HCT116 (cell line): ENCODE measurements around the gene KPNA1. TPM values are rescaled to one million over a fixed set of nuclear protein-coding genes. Genes with fewer than 3 reads are reported as not detected.

Source experiments
- ATAC-seq: fragments of 200-7000 bp; cut with Tn5 transposase; 2 replicates; pipeline ENCODE4 v1.9.1; 2020; ENCODE audit warnings: mild to moderate bottlenecking, moderate library complexity
- BruUV-seq: library from RNA; stranded (reverse); fragments of 400-500 nt; replicated peaks from 2 replicates; lab custom pipeline; 2021; lab: Mats Ljungman, UMichigan
- CTCF ChIA-PET: fragments of 300-600 bp; sonication (Branson Sonifier 250); formaldehyde crosslinking; loops from one replicate; lab custom pipeline; 2021; ENCODE audit warnings: antibody characterized with exemption; lab: Charles Lee
- POLR2A ChIA-PET: fragments of 300-600, 350-600 bp; sonication (Branson Sonifier 250); formaldehyde crosslinking; loops from one replicate; lab custom pipeline; 2021; ENCODE audit warnings: antibody characterized with exemption; lab: Charles Lee
- RAD21 ChIA-PET, 2 experiments: fragments of 300-600 bp; sonication (Branson Sonifier 250); formaldehyde crosslinking; loops; one replicate each; lab custom pipeline; 2023; ENCODE audit warnings: low total read pairs in 2 of 2; ENCODE audit not compliant: uncharacterized antibody in 2 of 2, unreplicated experiment in 2 of 2, low non-redundant PET in 1 of 2; lab: Charles Lee
- DNase-seq: peaks from one replicate; pipeline ENCODE4 v3.0.0-alpha.2; 2010; ENCODE audit warnings: low read depth, low spot score
- H2AFZ ChIP-seq: fragments of 200-600 bp; shearing (Covaris generic), sonication (generic); 2 replicates; pipeline ENCODE4 v1.6.1; 2017; ENCODE audit warnings: low read depth, mixed run types, mixed read lengths, antibody characterized with exemption, low read length; ENCODE audit not compliant: poor library complexity, severe bottlenecking
- H3K27ac ChIP-seq: 2 replicates; pipeline ENCODE4 v1.5.1; 2012; ENCODE audit warnings: low read depth, low read length
- H3K27me3 ChIP-seq: fragments of 200-600 bp; sonication (generic); 2 replicates; pipeline ENCODE4 v1.6.1; 2016; ENCODE audit warnings: mixed run types, low read length, mixed read lengths; ENCODE audit not compliant: insufficient read depth
- H3K36me3 ChIP-seq, 2 experiments: fragments of 200-500 bp in 1 of 2; fragments of 200-600 bp in 1 of 2; sonication (Bioruptor generic) in 1 of 2; sonication (generic) in 1 of 2; 2 replicates each; pipeline versions ENCODE4 v1.5.1 to v1.6.1; 2014 to 2016; ENCODE audit warnings: low read length in 2 of 2, inconsistent platforms in 1 of 2, mixed read lengths in 1 of 2, mixed run types in 1 of 2; ENCODE audit not compliant: insufficient read depth in 2 of 2, control insufficient read depth in 1 of 2
- H3K4me1 ChIP-seq, 2 experiments: fragments of 200-600 bp in 1 of 2; sonication (generic) in 1 of 2; 2 replicates each; pipeline versions ENCODE4 v1.5.1 to v1.6.1; 2012 to 2017; ENCODE audit warnings: low read length in 2 of 2, inconsistent platforms in 1 of 2, mild to moderate bottlenecking in 1 of 2, mixed read lengths in 1 of 2, mixed run types in 1 of 2, moderate library complexity in 1 of 2; ENCODE audit not compliant: insufficient read depth in 2 of 2, control insufficient read depth in 1 of 2
- H3K4me2 ChIP-seq: fragments of 200-600 bp; sonication (generic); 2 replicates; pipeline ENCODE4 v1.6.1; 2017; ENCODE audit warnings: mixed run types, low read length, mixed read lengths
- H3K4me3 ChIP-seq, 2 experiments: fragments of 200-600 bp in 1 of 2; sonication (generic) in 1 of 2; replicated peaks in 1 of 2; 2 replicates each; pipeline ENCODE4 v1.5.1; 2011 to 2016; ENCODE audit warnings: low read length in 2 of 2, control low read depth in 1 of 2, low read depth in 1 of 2, mild to moderate bottlenecking in 1 of 2, mixed read lengths in 1 of 2, mixed run types in 1 of 2
- H3K79me2 ChIP-seq: fragments of 200-600 bp; sonication (generic); 2 replicates; pipeline ENCODE4 v1.6.1; 2017; ENCODE audit warnings: mild to moderate bottlenecking, mixed run types, low read length, moderate library complexity, mixed read lengths; ENCODE audit not compliant: insufficient read depth
- H3K9ac ChIP-seq: fragments of 200-600 bp; sonication (generic); 2 replicates; pipeline ENCODE4 v1.6.1; 2016; ENCODE audit warnings: low read length, mixed read lengths
- H3K9me2 ChIP-seq: fragments of 200-600 bp; sonication (generic), shearing (Covaris generic); 2 replicates; pipeline ENCODE4 v1.6.1; 2017; ENCODE audit warnings: mixed run types, mild to moderate bottlenecking, moderate library complexity; ENCODE audit not compliant: insufficient read depth
- H3K9me3 ChIP-seq, 2 experiments: fragments of 200-500 bp in 1 of 2; fragments of 200-600 bp in 1 of 2; sonication (Bioruptor generic) in 1 of 2; sonication (generic) in 1 of 2; 2 replicates each; pipeline ENCODE4 v1.6.1; 2014 to 2017; ENCODE audit warnings: low read length in 2 of 2, mixed read lengths in 2 of 2, inconsistent platforms in 1 of 2, low read depth in 1 of 2, mild to moderate bottlenecking in 1 of 2, mixed run types in 1 of 2, moderate library complexity in 1 of 2; ENCODE audit not compliant: control insufficient read depth in 1 of 2, insufficient read depth in 1 of 2
- H4K20me1 ChIP-seq: fragments of 200-600 bp; sonication (generic), shearing (Covaris generic); 2 replicates; pipeline ENCODE4 v1.6.1; 2017; ENCODE audit warnings: mixed run types, mild to moderate bottlenecking, moderate library complexity; ENCODE audit not compliant: insufficient read depth
- CTCF ChIP-seq, 3 experiments: fragments of 200-600 bp in 1 of 3; sonication (generic) in 1 of 3; IDR thresholded peaks in 2 of 3; conservative IDR thresholded peaks in 1 of 3; 2 replicates each; pipeline ENCODE4 v1.5.1; 2012 to 2017; ENCODE audit warnings: low read depth in 2 of 3, low read length in 2 of 3, antibody characterized with exemption in 1 of 3, borderline replicate concordance in 1 of 3, control low read depth in 1 of 3, mild to moderate bottlenecking in 1 of 3, mixed read lengths in 1 of 3, mixed run types in 1 of 3, moderate library complexity in 1 of 3; ENCODE audit not compliant: insufficient read depth in 1 of 3
- ELF1 ChIP-seq: IDR thresholded peaks from 2 replicates; pipeline ENCODE4 v1.6.1; 2012; ENCODE audit warnings: low read depth, borderline replicate concordance
- EZH2phosphoT487 ChIP-seq: fragments of 200-600 bp; IDR thresholded peaks from 2 replicates; pipeline ENCODE4 v1.6.1; 2018; ENCODE audit warnings: antibody characterized with exemption, borderline replicate concordance
- POLR2A ChIP-seq: IDR thresholded peaks from 2 replicates; pipeline ENCODE4 v1.7.0; 2011; ENCODE audit warnings: borderline replicate concordance; ENCODE audit not compliant: insufficient read depth, insufficient read length; ENCODE audit errors: extremely low read depth
- RAD21 ChIP-seq: IDR thresholded peaks from 2 replicates; pipeline ENCODE4 v1.6.1; 2012; ENCODE audit warnings: low read depth, mild to moderate bottlenecking
- REST ChIP-seq: IDR thresholded peaks from 2 replicates; pipeline ENCODE4 v1.6.1; 2012; ENCODE audit warnings: low read depth
- SIN3A ChIP-seq: IDR thresholded peaks from 2 replicates; pipeline ENCODE4 v1.6.1; 2012; ENCODE audit warnings: low read depth
- ZNF274 ChIP-seq: fragments of 200-500 bp; sonication (Bioruptor generic); IDR thresholded peaks from 2 replicates; pipeline ENCODE4 v1.6.1; 2014; ENCODE audit warnings: mild to moderate bottlenecking, low read depth, low read length, inconsistent platforms
- intact Hi-C: fragments of 100-400 bp; cut with micrococcal nuclease; formaldehyde crosslinking; loops from 2 replicates; pipeline ENCODE4 v1.10.0; 2022
- total RNA-seq: library from RNA; stranded (reverse); gene quantifications from one replicate; pipeline ENCODE4 v1.2.1, GENCODE V29; 2021; ENCODE audit not compliant: unreplicated experiment

The KPNA1 gene
- total RNA-seq, 1 experiment from 2014 or later, result 73.4 TPM

GRCh38 chr3:122560680-122561079, 45.9 kb upstream of the KPNA1 start:
- no peak overlapping the region for H2AFZ ChIP-seq
- H3K27me3 ChIP-seq, result no peaks in the 10 kb centered on the region
- ChIA-PET RAD21 (no interaction called here), CTCF (interaction anchor here (0.9 kb wide), 1 partner anchor 119 kb away, joined by 8 read pairs; no protein-coding TSS in a partner anchor), POLR2A (interaction anchor here (2.0 kb wide), 1 partner anchor 118 kb away, joined by 6 read pairs; no protein-coding TSS in a partner anchor)
- intact Hi-C loops, result loop anchor here (1.0 to 5.0 kb wide), 2 partner anchors 103 to 119 kb away; no protein-coding TSS in a partner anchor
- no peaks in the 10 kb centered on the region for H3K9me2 ChIP-seq
- 0 out of 2 replicates have a peak, but pooled peaks cover 4% of the 10 kb centered on the region for H3K79me2 ChIP-seq
- H3K9me3 ChIP-seq, result no peaks in the 10 kb centered on the region
- 0 out of 4 replicates have a peak, but pooled peaks cover 0 to under 1% of the 10 kb centered on the region in 2 experiments for H3K36me3 ChIP-seq
- BruUV-seq, result no TSS peak
- ATAC-seq (peak; percentile 43; the same call in 1 of the 2 replicates), DNase-seq (peak; percentile 51)
- TF ChIP-seq ELF1 (no peak), EZH2phosphoT487 (no peak), CTCF (IDR thresholded peaks at IDR 0.05 in 2 of 3, conservative IDR thresholded peaks at IDR 0.05 in 1 of 3; ENCODE audit: borderline replicate concordance in 1 of 3, insufficient read depth in 1 of 3, low read depth in 2 of 3, low read length in 2 of 3) (peak; percentile 58 to 78 (median 61)), RAD21 (peak; percentile 89)
- no peak overlapping the region for H3K27ac ChIP-seq
- peaks cover 8 to 17% of the 10 kb centered on the region in 2 experiments for H3K4me1 ChIP-seq
- no peak overlapping the region for H3K4me2 ChIP-seq
- H4K20me1 ChIP-seq, result no peaks in the 10 kb centered on the region
- H3K9ac ChIP-seq, result no peak overlapping the region
- no peak overlapping the region for H3K4me3 ChIP-seq

GRCh38 chr3:122559906-122560305, 45.2 kb upstream of the KPNA1 start:
- H3K27me3 ChIP-seq, result no peaks in the 10 kb centered on the region
- no peaks in the 10 kb centered on the region for H3K9me2 ChIP-seq
- no TSS peak for BruUV-seq
- no peak overlapping the region for H3K4me3 ChIP-seq
- H3K4me2 ChIP-seq, result no peak overlapping the region
- no peaks in the 10 kb centered on the region for H3K9me3 ChIP-seq
- no peak overlapping the region for H3K9ac ChIP-seq
- ChIA-PET POLR2A (interaction anchor here (2.0 kb wide), 1 partner anchor 119 kb away, joined by 6 read pairs; no protein-coding TSS in a partner anchor), RAD21 (no interaction called here), CTCF (interaction anchor here (1.0 to 2.7 kb wide), 3 partner anchors 11 to 119 kb away, joined by 3 to 20 read pairs (median 3); partner anchors contain the start of genes KPNA1 and PARP14)
- 0 out of 2 replicates have a peak, but pooled peaks cover 3% of the 10 kb centered on the region for H3K79me2 ChIP-seq
- H3K36me3 ChIP-seq, result no peaks in the 10 kb centered on the region
- ATAC-seq (no peak), DNase-seq (no peak)
- peaks cover 5 to 13% of the 10 kb centered on the region in 2 experiments for H3K4me1 ChIP-seq
- no peak overlapping the region for H3K27ac ChIP-seq
- H2AFZ ChIP-seq, result no peak overlapping the region
- no peak for TF ChIP-seq SIN3A
- no peak for TF ChIP-seq CTCF (IDR thresholded peaks at IDR 0.05 in 2 of 3, conservative IDR thresholded peaks at IDR 0.05 in 1 of 3; ENCODE audit: borderline replicate concordance in 1 of 3, insufficient read depth in 1 of 3, low read depth in 2 of 3, low read length in 2 of 3)
- TF ChIP-seq ZNF274, result no peak
- TF ChIP-seq REST, result no peak
- TF ChIP-seq POLR2A, result no peak
- intact Hi-C loops, result loop anchor here (1.0 to 5.0 kb wide), 2 partner anchors 103 to 119 kb away; no protein-coding TSS in a partner anchor
- H4K20me1 ChIP-seq, result no peaks in the 10 kb centered on the region
